Testis (tissue), 2 donors: Measurements from ENCODE around the gene COL6A3.

Experiments
- POLR2A ChIP-seq: fragments of 450-650 bp; IDR thresholded peaks from one replicate; pipeline ENCODE4 v1.6.1; 2017; ENCODE audit warnings: antibody characterized with exemption, mild to moderate bottlenecking, moderate library complexity
- TF ChIP-seq, protein P1 (sequence below), 3 experiments: fragments of 450-650 bp in 2 of 3; fragments of 200-600 bp in 1 of 3; sonication (generic) in 1 of 3; IDR thresholded peaks; one replicate each; pipeline ENCODE4 v1.5.1; 2016 to 2019; ENCODE audit warnings: antibody characterized with exemption in 3 of 3, mild to moderate bottlenecking in 2 of 3, moderate library complexity in 1 of 3

DNA sequence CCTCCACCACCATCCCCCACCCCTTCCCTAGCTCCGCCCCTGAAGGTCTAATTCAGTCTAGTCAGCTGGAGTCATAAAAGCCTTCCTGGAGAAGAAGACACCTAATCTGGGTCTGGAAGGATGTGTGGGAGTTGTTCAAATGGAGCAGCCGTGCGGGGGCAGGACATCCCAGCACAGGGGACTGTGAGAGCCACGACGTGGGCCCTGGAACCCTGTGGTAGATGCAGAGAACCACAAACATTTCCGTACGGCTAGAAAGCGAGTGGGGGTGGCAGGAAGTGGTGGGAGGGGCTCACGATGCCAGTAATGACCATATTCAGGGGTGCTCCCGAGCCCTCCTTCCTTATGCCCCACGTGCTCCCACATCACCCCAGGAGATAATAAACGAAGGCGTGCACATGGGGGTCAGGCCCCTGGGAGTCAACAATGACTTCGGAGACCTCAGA lies 20.9 kb upstream of the COL6A3 start:
- TF ChIP-seq, protein P1, sequence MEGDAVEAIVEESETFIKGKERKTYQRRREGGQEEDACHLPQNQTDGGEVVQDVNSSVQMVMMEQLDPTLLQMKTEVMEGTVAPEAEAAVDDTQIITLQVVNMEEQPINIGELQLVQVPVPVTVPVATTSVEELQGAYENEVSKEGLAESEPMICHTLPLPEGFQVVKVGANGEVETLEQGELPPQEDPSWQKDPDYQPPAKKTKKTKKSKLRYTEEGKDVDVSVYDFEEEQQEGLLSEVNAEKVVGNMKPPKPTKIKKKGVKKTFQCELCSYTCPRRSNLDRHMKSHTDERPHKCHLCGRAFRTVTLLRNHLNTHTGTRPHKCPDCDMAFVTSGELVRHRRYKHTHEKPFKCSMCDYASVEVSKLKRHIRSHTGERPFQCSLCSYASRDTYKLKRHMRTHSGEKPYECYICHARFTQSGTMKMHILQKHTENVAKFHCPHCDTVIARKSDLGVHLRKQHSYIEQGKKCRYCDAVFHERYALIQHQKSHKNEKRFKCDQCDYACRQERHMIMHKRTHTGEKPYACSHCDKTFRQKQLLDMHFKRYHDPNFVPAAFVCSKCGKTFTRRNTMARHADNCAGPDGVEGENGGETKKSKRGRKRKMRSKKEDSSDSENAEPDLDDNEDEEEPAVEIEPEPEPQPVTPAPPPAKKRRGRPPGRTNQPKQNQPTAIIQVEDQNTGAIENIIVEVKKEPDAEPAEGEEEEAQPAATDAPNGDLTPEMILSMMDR (IDR thresholded peaks at IDR 0.05) = no peak
- no peak for TF ChIP-seq POLR2A
